Liver (tissue), 9 donors: ENCODE measurements around the gene CEMIP. TPM values are rescaled to one million over a fixed set of nuclear protein-coding genes. Genes with fewer than 3 reads are reported as not detected.
A peak's percentile ranks its signal among the peaks of the same experiment; 100 is the strongest.

ENCODE experiments used
- DNase-seq: peaks from one replicate; pipeline ENCODE4 v3.0.0-alpha.2; 2017; ENCODE audit warnings: low spot score
- H3K27ac ChIP-seq, 2 donors: one replicate each; pipeline ENCODE4 v1.7.0; 2013; ENCODE audit warnings: inconsistent platforms in 2 of 2, low read length in 2 of 2, control low read depth in 1 of 2, low read depth in 1 of 2, mild to moderate bottlenecking in 1 of 2
- H3K27me3 ChIP-seq, 4 donors: one replicate each; pipeline versions ENCODE4 v1.6.1 to v1.7.0; 2013; ENCODE audit warnings: low read length in 3 of 4, inconsistent platforms in 1 of 4, mild to moderate bottlenecking in 1 of 4, moderate library complexity in 1 of 4; ENCODE audit not compliant: control insufficient read depth in 4 of 4, insufficient read depth in 4 of 4
- H3K36me3 ChIP-seq, 4 donors: one replicate each; pipeline versions ENCODE4 v1.6.1 to v1.7.0; 2013; ENCODE audit warnings: low read length in 3 of 4, mild to moderate bottlenecking in 3 of 4, low read depth in 1 of 4, moderate library complexity in 1 of 4; ENCODE audit not compliant: control insufficient read depth in 4 of 4, insufficient read depth in 3 of 4
- H3K4me1 ChIP-seq, 4 donors: one replicate each; pipeline versions ENCODE4 v1.6.1 to v1.7.0; 2013; ENCODE audit warnings: low read length in 3 of 4, mild to moderate bottlenecking in 3 of 4, moderate library complexity in 1 of 4; ENCODE audit not compliant: control insufficient read depth in 4 of 4, insufficient read depth in 4 of 4
- H3K4me3 ChIP-seq, 3 donors: one replicate each; pipeline versions ENCODE4 v1.6.1 to v1.7.0; 2013; ENCODE audit warnings: low read length in 3 of 3, control low read depth in 1 of 3, low read depth in 1 of 3, mild to moderate bottlenecking in 1 of 3
- H3K9ac ChIP-seq, 2 donors: one replicate each; pipeline ENCODE4 v1.7.0; 2013; ENCODE audit warnings: low read length in 2 of 2, mild to moderate bottlenecking in 2 of 2, moderate library complexity in 2 of 2, control low read depth in 1 of 2, low read depth in 1 of 2
- H3K9me3 ChIP-seq, 4 donors: one replicate each; pipeline versions ENCODE4 v1.6.1 to v1.7.0; 2013; ENCODE audit warnings: low read length in 3 of 4; ENCODE audit not compliant: control insufficient read depth in 4 of 4
- EGR1 ChIP-seq, 2 donors: IDR thresholded peaks; 2 replicates each; pipeline ENCODE4 v1.6.1; 2016 to 2018; ENCODE audit warnings: antibody characterized with exemption in 2 of 2, low read depth in 2 of 2
- FOXA1 ChIP-seq: IDR thresholded peaks from 2 replicates; pipeline ENCODE4 v1.6.1; 2016; ENCODE audit warnings: antibody characterized with exemption
- FOXA2 ChIP-seq: IDR thresholded peaks from 2 replicates; pipeline ENCODE4 v1.6.1; 2016; ENCODE audit warnings: antibody characterized with exemption
- GABPA ChIP-seq, 2 donors: IDR thresholded peaks in 1 of 2; conservative IDR thresholded peaks in 1 of 2; 2 replicates each; pipeline ENCODE4 v1.6.1; 2016; ENCODE audit warnings: antibody characterized with exemption in 2 of 2, mild to moderate bottlenecking in 1 of 2, moderate library complexity in 1 of 2
- HNF4A ChIP-seq, 2 donors: conservative IDR thresholded peaks; 2 replicates each; pipeline ENCODE4 v1.6.1; 2016; ENCODE audit warnings: antibody characterized with exemption in 2 of 2, mild to moderate bottlenecking in 2 of 2
- HNF4G ChIP-seq: IDR thresholded peaks from 2 replicates; pipeline ENCODE4 v1.6.1; 2016; ENCODE audit warnings: antibody characterized with exemption
- JUND ChIP-seq, 2 donors: IDR thresholded peaks; 2 replicates each; pipeline ENCODE4 v1.6.1; 2016; ENCODE audit warnings: antibody characterized with exemption in 2 of 2
- NR2F2 ChIP-seq: IDR thresholded peaks from 2 replicates; pipeline ENCODE4 v1.6.1; 2016; ENCODE audit warnings: antibody characterized with exemption
- RAD21 ChIP-seq, 2 donors: IDR thresholded peaks; 2 replicates each; pipeline ENCODE4 v1.6.1; 2016; ENCODE audit warnings: antibody characterized with exemption in 2 of 2, mild to moderate bottlenecking in 2 of 2
- RXRA ChIP-seq, 2 donors: IDR thresholded peaks; 2 replicates each; pipeline ENCODE4 v1.6.1; 2017 to 2018; ENCODE audit warnings: antibody characterized with exemption in 2 of 2, mild to moderate bottlenecking in 1 of 2
- SP1 ChIP-seq: IDR thresholded peaks from 2 replicates; pipeline ENCODE4 v1.6.1; 2018; ENCODE audit warnings: antibody characterized with exemption, mild to moderate bottlenecking
- TAF1 ChIP-seq: conservative IDR thresholded peaks from 2 replicates; pipeline ENCODE4 v1.6.1; 2016; ENCODE audit warnings: antibody characterized with exemption, mild to moderate bottlenecking
- YY1 ChIP-seq: IDR thresholded peaks from 2 replicates; pipeline ENCODE4 v1.6.1; 2016; ENCODE audit warnings: antibody characterized with exemption, mild to moderate bottlenecking
- WGBS: extraction: QIAGEN DNeasy Blood & Tissue Kit; methylation state at CpG from one replicate; pipeline ENCODE4 v1.1.7; 2013; 5-methylcytosine and 5-hydroxymethylcytosine counted together
- polyA plus RNA-seq, 2 donors: library from polyadenylated mRNA; stranded (reverse) in 1 of 2; unstranded in 1 of 2; fragments of 200-250 nt in 1 of 2; fragments of >200 nt in 1 of 2; fragmentation: Nextera tagmentation in 1 of 2; extraction: Ambion mirVana in 1 of 2; gene quantifications; one replicate each; pipeline versions ENCODE4 v1.2.1 to v1.2.3, GENCODE V29; 2013 to 2015
- total RNA-seq, 2 donors: library from RNA; depleted of rRNA; stranded (reverse); fragments of >200 nt; gene quantifications; one replicate each; pipeline ENCODE4 v1.2.3, GENCODE V29; 2014
- TF ChIP-seq, protein P1 (sequence below): IDR thresholded peaks from 2 replicates; pipeline ENCODE4 v1.6.1; 2016; ENCODE audit warnings: antibody characterized with exemption
- TF ChIP-seq, protein P2 (sequence below): fragments of 150-350 bp; IDR thresholded peaks from 2 replicates; pipeline ENCODE4 v1.5.1; 2017; ENCODE audit warnings: improper control_type of control experiment, low read depth, low read length; ENCODE audit not compliant: missing input control
- TF ChIP-seq, protein P3 (sequence below): IDR thresholded peaks from 2 replicates; pipeline ENCODE4 v1.6.1; 2016; ENCODE audit warnings: antibody characterized with exemption
- TF ChIP-seq, protein P4 (sequence below): IDR thresholded peaks from 2 replicates; pipeline ENCODE4 v1.6.1; 2016; ENCODE audit warnings: antibody characterized with exemption, mild to moderate bottlenecking
- TF ChIP-seq, protein P5 (sequence below): IDR thresholded peaks from 2 replicates; pipeline ENCODE4 v1.6.1; 2016; ENCODE audit warnings: antibody characterized with exemption
- donor health status: healthy.
- donor health status: healthy.
- donor health status: healthy.
- donor health status: healthy.
- donor health status: healthy.

CEMIP gene
- total and polyA plus RNA-seq, 4 donors, result under 0.01 to 0.89 (median 0.21) TPM

DNA sequence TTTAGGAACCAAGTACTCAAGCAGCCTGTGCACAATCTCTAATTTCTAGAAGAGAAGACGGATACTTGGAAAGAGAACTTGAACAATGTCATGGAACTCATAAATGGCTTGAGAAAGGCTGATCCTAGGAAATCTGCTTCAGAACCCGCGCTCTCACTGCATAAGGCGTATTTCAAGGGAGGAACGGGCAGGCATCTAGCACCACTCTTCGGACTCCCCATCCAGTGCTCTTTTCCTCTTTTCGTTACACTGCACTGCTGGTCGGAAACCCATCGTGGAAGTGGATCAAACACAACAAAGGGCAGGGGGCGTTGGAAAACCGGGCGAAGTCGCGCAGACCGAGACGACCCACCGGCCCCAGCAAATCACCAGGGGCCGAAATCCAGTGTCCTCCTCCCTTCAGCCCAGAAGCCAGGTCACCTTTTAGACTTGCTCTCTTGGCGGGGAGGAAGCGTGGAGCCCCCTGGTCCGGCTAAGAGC is 221.0 kb downstream of the CEMIP start:
- Histone ChIP-seq H3K9me3 (no peaks in the 10 kb centered on the region), H3K27me3 (no peaks in the 10 kb centered on the region), H3K4me1 (peaks cover 22 to 34% (median 26%) of the 10 kb centered on the region in 4 donors), H3K36me3 (no peaks in the 10 kb centered on the region), H3K4me3 (peak overlapping the region; percentile 76 to 94 (median 84)), H3K9ac (peak overlapping the region; percentile 53 to 69), H3K27ac (peak overlapping the region; percentile 94 to 95)
- no peak for DNase-seq
- WGBS, result 7% methylated on average over 21 of the region's 21 CpGs
- TF ChIP-seq HNF4A (conservative IDR thresholded peaks at IDR 0.05) (no peak), HNF4G (peak; percentile 26)

DNA sequence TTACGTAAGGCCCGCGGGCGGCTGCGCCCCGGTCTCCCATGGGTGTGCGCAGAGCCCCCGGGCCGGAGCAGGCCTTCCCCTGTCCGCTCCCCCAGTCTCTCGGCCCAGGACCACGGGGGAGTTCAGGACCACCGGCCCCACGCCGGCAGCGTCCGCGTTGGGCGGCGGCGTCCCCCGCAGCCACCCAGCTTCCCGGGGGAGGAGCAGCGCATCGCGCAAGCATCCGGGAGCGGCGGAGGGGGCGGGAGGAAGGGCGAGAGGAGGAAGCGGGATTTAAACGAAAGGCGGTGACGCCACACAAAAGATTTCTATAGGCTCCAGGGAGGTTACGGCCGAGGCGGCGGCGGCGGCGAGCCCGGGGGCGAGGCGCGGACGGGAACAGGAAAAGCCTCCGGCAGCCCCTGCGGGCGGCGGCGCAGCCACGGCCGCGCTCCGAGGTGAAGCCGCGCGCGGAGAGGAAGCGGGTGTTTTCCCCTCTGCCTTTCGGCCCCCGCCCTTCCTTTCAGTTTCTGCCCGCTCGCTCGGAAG is 221.5 kb downstream of the CEMIP start, which contains the start of gene TLNRD1:
TSS of gene TLNRD1 (plus strand) at position 300 of the 528 bp plus-strand sequence. CDS start 1,349 bp downstream, outside the sequence.
- H3K9ac ChIP-seq, result peak within 1 kb of the TSS; percentile 69 to 71
- under 1% methylated on average over 66 of the region's 66 CpGs for WGBS
- peaks cover 26 to 39% (median 30%) of the 10 kb centered on the region in 4 donors for H3K4me1 ChIP-seq
- H3K27me3 ChIP-seq, result no peaks in the 10 kb centered on the region
- peak within 1 kb of the TSS; percentile 94 to 95 for H3K27ac ChIP-seq
- H3K36me3 ChIP-seq, result no peaks in the 10 kb centered on the region
- peak within 1 kb of the TSS; percentile 76 to 94 (median 84) for H3K4me3 ChIP-seq
- H3K9me3 ChIP-seq, result no peaks in the 10 kb centered on the region
- peak; percentile 65 for DNase-seq
- TF ChIP-seq FOXA2 (no peak), EGR1 (IDR thresholded peaks at IDR 0.05; ENCODE audit: low read depth in 2 of 2) (peak in 1 of 2 donors; percentile 67), SP1 (peak; percentile 26), TAF1 (no peak), RXRA (IDR thresholded peaks at IDR 0.05) (no peak), FOXA1 (no peak), GABPA (IDR thresholded peaks at IDR 0.05 in 1 of 2, conservative IDR thresholded peaks at IDR 0.05 in 1 of 2) (peak in 1 of 2 donors; percentile 55), RAD21 (IDR thresholded peaks at IDR 0.05) (peak in 1 of 2 donors; percentile 8), HNF4G (no peak), JUND (IDR thresholded peaks at IDR 0.05) (no peak), HNF4A (conservative IDR thresholded peaks at IDR 0.05) (no peak), YY1 (no peak), NR2F2 (no peak)
- TF ChIP-seq, protein P1, sequence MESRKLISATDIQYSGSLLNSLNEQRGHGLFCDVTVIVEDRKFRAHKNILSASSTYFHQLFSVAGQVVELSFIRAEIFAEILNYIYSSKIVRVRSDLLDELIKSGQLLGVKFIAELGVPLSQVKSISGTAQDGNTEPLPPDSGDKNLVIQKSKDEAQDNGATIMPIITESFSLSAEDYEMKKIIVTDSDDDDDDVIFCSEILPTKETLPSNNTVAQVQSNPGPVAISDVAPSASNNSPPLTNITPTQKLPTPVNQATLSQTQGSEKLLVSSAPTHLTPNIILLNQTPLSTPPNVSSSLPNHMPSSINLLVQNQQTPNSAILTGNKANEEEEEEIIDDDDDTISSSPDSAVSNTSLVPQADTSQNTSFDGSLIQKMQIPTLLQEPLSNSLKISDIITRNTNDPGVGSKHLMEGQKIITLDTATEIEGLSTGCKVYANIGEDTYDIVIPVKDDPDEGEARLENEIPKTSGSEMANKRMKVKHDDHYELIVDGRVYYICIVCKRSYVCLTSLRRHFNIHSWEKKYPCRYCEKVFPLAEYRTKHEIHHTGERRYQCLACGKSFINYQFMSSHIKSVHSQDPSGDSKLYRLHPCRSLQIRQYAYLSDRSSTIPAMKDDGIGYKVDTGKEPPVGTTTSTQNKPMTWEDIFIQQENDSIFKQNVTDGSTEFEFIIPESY, result peak; percentile 33
- TF ChIP-seq, protein P2, sequence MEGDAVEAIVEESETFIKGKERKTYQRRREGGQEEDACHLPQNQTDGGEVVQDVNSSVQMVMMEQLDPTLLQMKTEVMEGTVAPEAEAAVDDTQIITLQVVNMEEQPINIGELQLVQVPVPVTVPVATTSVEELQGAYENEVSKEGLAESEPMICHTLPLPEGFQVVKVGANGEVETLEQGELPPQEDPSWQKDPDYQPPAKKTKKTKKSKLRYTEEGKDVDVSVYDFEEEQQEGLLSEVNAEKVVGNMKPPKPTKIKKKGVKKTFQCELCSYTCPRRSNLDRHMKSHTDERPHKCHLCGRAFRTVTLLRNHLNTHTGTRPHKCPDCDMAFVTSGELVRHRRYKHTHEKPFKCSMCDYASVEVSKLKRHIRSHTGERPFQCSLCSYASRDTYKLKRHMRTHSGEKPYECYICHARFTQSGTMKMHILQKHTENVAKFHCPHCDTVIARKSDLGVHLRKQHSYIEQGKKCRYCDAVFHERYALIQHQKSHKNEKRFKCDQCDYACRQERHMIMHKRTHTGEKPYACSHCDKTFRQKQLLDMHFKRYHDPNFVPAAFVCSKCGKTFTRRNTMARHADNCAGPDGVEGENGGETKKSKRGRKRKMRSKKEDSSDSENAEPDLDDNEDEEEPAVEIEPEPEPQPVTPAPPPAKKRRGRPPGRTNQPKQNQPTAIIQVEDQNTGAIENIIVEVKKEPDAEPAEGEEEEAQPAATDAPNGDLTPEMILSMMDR, result no peak
- TF ChIP-seq, protein P3, sequence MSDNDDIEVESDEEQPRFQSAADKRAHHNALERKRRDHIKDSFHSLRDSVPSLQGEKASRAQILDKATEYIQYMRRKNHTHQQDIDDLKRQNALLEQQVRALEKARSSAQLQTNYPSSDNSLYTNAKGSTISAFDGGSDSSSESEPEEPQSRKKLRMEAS, result no peak
- TF ChIP-seq, protein P4, sequence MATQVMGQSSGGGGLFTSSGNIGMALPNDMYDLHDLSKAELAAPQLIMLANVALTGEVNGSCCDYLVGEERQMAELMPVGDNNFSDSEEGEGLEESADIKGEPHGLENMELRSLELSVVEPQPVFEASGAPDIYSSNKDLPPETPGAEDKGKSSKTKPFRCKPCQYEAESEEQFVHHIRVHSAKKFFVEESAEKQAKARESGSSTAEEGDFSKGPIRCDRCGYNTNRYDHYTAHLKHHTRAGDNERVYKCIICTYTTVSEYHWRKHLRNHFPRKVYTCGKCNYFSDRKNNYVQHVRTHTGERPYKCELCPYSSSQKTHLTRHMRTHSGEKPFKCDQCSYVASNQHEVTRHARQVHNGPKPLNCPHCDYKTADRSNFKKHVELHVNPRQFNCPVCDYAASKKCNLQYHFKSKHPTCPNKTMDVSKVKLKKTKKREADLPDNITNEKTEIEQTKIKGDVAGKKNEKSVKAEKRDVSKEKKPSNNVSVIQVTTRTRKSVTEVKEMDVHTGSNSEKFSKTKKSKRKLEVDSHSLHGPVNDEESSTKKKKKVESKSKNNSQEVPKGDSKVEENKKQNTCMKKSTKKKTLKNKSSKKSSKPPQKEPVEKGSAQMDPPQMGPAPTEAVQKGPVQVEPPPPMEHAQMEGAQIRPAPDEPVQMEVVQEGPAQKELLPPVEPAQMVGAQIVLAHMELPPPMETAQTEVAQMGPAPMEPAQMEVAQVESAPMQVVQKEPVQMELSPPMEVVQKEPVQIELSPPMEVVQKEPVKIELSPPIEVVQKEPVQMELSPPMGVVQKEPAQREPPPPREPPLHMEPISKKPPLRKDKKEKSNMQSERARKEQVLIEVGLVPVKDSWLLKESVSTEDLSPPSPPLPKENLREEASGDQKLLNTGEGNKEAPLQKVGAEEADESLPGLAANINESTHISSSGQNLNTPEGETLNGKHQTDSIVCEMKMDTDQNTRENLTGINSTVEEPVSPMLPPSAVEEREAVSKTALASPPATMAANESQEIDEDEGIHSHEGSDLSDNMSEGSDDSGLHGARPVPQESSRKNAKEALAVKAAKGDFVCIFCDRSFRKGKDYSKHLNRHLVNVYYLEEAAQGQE, result no peak
- TF ChIP-seq, protein P5, sequence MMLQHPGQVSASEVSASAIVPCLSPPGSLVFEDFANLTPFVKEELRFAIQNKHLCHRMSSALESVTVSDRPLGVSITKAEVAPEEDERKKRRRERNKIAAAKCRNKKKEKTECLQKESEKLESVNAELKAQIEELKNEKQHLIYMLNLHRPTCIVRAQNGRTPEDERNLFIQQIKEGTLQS, result no peak
